ENCODE measurements around the gene AK5.

AK5 gene

GRCh38 chr1:77545970-77546369 is 264.2 kb downstream of the AK5 start:
- no peak for DNase-seq (ENCODE audit: low spot score)
- no peak overlapping the region for H3K4me3 ChIP-seq
- H3K27ac ChIP-seq: no peak overlapping the region
- TF ChIP-seq, protein P1, sequence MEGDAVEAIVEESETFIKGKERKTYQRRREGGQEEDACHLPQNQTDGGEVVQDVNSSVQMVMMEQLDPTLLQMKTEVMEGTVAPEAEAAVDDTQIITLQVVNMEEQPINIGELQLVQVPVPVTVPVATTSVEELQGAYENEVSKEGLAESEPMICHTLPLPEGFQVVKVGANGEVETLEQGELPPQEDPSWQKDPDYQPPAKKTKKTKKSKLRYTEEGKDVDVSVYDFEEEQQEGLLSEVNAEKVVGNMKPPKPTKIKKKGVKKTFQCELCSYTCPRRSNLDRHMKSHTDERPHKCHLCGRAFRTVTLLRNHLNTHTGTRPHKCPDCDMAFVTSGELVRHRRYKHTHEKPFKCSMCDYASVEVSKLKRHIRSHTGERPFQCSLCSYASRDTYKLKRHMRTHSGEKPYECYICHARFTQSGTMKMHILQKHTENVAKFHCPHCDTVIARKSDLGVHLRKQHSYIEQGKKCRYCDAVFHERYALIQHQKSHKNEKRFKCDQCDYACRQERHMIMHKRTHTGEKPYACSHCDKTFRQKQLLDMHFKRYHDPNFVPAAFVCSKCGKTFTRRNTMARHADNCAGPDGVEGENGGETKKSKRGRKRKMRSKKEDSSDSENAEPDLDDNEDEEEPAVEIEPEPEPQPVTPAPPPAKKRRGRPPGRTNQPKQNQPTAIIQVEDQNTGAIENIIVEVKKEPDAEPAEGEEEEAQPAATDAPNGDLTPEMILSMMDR (IDR thresholded peaks at IDR 0.05): no peak

- TF ChIP-seq, protein P1 (IDR thresholded peaks at IDR 0.05): no peak
- no peak for DNase-seq (ENCODE audit: low spot score)
- Histone ChIP-seq H3K27ac (no peak overlapping the region), H3K4me3 (no peak overlapping the region)
Observed at GRCh38 chr1:77546890-77547289, 265.1 kb downstream of the AK5 start.

DNA sequence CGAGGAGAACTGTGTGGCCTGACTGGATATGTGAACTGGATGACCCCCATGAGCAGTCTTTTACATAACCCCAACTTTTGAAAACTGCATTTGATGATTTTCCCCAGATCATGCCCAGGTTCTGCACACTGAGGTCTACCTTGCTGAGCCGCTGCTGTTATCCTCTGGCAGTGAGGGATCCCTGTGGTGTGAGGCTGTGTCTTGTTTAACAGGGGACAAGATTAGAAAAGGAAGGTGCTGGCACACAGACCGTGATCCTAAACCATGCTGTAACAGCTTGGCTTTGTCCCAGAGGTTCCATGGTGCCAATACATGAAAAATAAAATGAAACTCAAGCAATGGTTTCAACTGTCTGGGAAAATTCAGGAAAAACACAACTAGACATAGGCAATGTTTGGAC is 266.5 kb downstream of the AK5 start:
- DNase-seq (ENCODE audit: low spot score): no peak
- Histone ChIP-seq H3K27ac (no peak overlapping the region), H3K4me3 (no peak overlapping the region)
- TF ChIP-seq, protein P1 (IDR thresholded peaks at IDR 0.05): no peak

DNA sequence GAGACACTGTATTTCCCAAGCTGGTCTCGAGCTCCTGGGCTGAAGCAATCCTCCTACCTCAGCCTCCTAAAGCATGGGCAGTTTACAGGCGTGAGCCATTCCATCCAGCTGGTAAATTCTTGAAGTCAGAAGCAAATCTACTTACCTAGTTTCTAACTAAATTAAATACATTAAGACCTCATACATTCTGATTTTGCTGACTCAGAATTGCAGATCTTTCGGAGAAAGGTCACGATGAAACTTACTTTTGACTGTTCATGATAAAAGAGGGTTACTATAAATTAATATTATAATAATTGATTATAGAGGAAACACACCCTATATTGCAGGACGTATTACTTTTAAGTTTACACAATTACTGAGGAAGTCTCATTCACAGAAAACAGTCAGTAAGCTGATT is 268.3 kb downstream of the AK5 start:
- TF ChIP-seq, protein P1 (IDR thresholded peaks at IDR 0.05): no peak
- Histone ChIP-seq H3K27ac (no peak overlapping the region), H3K4me3 (no peak overlapping the region)
- DNase-seq (ENCODE audit: low spot score): no peak

DNA sequence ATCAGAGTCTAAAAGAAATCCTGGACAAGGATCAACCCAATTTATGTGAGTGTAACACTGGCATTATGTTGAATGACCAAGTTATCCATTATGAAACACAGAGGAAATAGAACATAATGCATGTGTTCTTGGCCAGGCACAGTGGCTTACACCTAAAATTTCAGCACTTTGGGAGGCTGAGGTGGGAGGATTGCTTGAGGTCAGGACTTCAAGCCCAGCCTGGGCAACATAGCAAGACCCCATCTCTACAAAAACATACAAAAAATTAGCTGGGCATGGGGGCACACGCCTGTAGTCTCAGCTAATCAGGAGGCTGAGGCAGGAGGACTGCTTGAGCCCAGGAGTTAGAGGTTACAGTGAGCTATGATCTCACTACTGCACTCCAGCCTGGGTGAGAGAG is 270.8 kb downstream of the AK5 start:
- Histone ChIP-seq H3K27ac (no peak overlapping the region), H3K4me3 (no peak overlapping the region)
- TF ChIP-seq, protein P1 (IDR thresholded peaks at IDR 0.05): no peak
- no peak for DNase-seq (ENCODE audit: low spot score)

DNA sequence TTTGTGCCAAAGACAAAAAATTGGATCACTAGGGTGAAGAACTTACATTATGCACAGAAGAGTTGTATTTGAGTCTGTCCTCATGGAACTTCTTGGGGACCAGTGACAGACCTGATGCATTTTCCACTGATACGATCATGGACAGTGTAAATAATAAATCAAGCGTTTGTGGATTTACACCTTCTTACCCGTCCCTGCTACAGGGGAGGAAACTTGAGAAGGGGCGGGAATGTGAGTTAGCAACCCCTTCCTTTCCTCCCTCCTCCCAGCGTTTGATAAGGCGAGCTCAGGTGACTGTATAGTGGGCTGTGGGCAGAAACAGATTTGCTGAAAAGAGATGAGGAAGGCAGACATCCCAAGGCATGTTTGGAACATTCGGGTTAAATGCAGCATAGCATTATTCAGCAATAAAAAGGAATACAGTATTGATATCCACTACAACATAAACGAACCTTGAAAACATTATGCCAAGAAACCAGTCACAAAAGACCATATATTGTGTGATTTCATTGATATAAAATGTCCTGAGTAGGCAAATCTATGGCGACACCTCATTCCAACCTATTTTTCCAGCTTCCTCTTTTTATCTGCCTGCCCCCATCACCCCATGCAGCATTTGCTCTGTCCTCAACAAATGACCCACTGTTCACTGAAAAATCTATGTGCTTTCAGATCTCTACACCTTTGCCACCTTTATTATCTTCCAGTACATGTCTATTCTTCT is 271.9 kb downstream of the AK5 start:
- TF ChIP-seq, protein P1 (IDR thresholded peaks at IDR 0.05): no peak
- Histone ChIP-seq H3K4me3 (no peak overlapping the region), H3K27ac (no peak overlapping the region)
- no peak for DNase-seq (ENCODE audit: low spot score)

GRCh38 chr1:77556045-77556444 is 274.2 kb downstream of the AK5 start:
- TF ChIP-seq, protein P1 (IDR thresholded peaks at IDR 0.05): no peak
- Histone ChIP-seq H3K4me3 (no peak overlapping the region), H3K27ac (no peak overlapping the region)
- DNase-seq (ENCODE audit: low spot score): no peak
